ENCODE results near the gene CD1E.

Gene CD1E

GRCh38 chr1:158353303-158354075, at the start of gene CD1E:
Gene CD1E (plus strand): TSS chr1:158353894. CDS start chr1:158353989, 95 bp downstream.
- Histone ChIP-seq H2AFZ (ENCODE audit: low read depth, low read length) (no peak within 1 kb of the TSS), H3K27me3 (ENCODE audit: insufficient read depth, low read length) (no peaks in the 10 kb centered on the region), H3K36me3 (ENCODE audit: insufficient read depth, low read length) (no peaks in the 10 kb centered on the region), H3K4me3 (ENCODE audit: low read length) (no peak within 1 kb of the TSS), H3K9me3 (ENCODE audit: low read length) (no peaks in the 10 kb centered on the region), H3K4me1 (ENCODE audit: insufficient read depth, low read length) (no peaks in the 10 kb centered on the region)

- no peaks in the 10 kb centered on the region for H3K36me3 ChIP-seq (ENCODE audit: insufficient read depth, low read length)
- no peak overlapping the region for H2AFZ ChIP-seq (ENCODE audit: low read depth, low read length)
- H3K9me3 ChIP-seq (ENCODE audit: low read length): no peaks in the 10 kb centered on the region
- H3K4me1 ChIP-seq (ENCODE audit: insufficient read depth, low read length): no peaks in the 10 kb centered on the region
- no peaks in the 10 kb centered on the region for H3K27me3 ChIP-seq (ENCODE audit: insufficient read depth, low read length)
- H3K4me3 ChIP-seq (ENCODE audit: low read length): no peak overlapping the region
These were observed 43.1 kb upstream of the CD1E start for GRCh38 chr1:158310623-158311022.

- Histone ChIP-seq H3K27me3 (ENCODE audit: insufficient read depth, low read length) (no peaks in the 10 kb centered on the region), H3K36me3 (ENCODE audit: insufficient read depth, low read length) (no peaks in the 10 kb centered on the region), H2AFZ (ENCODE audit: low read depth, low read length) (no peak overlapping the region), H3K4me1 (ENCODE audit: insufficient read depth, low read length) (no peaks in the 10 kb centered on the region), H3K9me3 (ENCODE audit: low read length) (no peaks in the 10 kb centered on the region), H3K4me3 (ENCODE audit: low read length) (no peak overlapping the region)
These were observed 42.6 kb upstream of the CD1E start for GRCh38 chr1:158311066-158311465.

- no peak overlapping the region for H3K4me3 ChIP-seq (ENCODE audit: low read length)
- no peaks in the 10 kb centered on the region for H3K4me1 ChIP-seq (ENCODE audit: insufficient read depth, low read length)
- H3K27me3 ChIP-seq (ENCODE audit: insufficient read depth, low read length): no peaks in the 10 kb centered on the region
- no peak overlapping the region for H2AFZ ChIP-seq (ENCODE audit: low read depth, low read length)
- no peaks in the 10 kb centered on the region for H3K9me3 ChIP-seq (ENCODE audit: low read length)
- no peaks in the 10 kb centered on the region for H3K36me3 ChIP-seq (ENCODE audit: insufficient read depth, low read length)
These were observed 29.8 kb upstream of the CD1E start for GRCh38 chr1:158323866-158324265.

- Histone ChIP-seq H3K4me1 (ENCODE audit: insufficient read depth, low read length) (no peaks in the 10 kb centered on the region), H3K27me3 (ENCODE audit: insufficient read depth, low read length) (no peaks in the 10 kb centered on the region), H3K4me3 (ENCODE audit: low read length) (no peak overlapping the region), H2AFZ (ENCODE audit: low read depth, low read length) (no peak overlapping the region), H3K36me3 (ENCODE audit: insufficient read depth, low read length) (no peaks in the 10 kb centered on the region), H3K9me3 (ENCODE audit: low read length) (no peaks in the 10 kb centered on the region)
These were observed 29.3 kb upstream of the CD1E start for GRCh38 chr1:158324395-158324794.

- Histone ChIP-seq H2AFZ (ENCODE audit: low read depth, low read length) (no peak overlapping the region), H3K27me3 (ENCODE audit: insufficient read depth, low read length) (no peaks in the 10 kb centered on the region), H3K36me3 (ENCODE audit: insufficient read depth, low read length) (no peaks in the 10 kb centered on the region), H3K4me1 (ENCODE audit: insufficient read depth, low read length) (no peaks in the 10 kb centered on the region), H3K9me3 (ENCODE audit: low read length) (no peaks in the 10 kb centered on the region), H3K4me3 (ENCODE audit: low read length) (no peak overlapping the region)
These were observed 26.2 kb upstream of the CD1E start for GRCh38 chr1:158327481-158327880.

GRCh38 chr1:158328426-158328825, 25.3 kb upstream of the CD1E start:
- Histone ChIP-seq H2AFZ (ENCODE audit: low read depth, low read length) (no peak overlapping the region), H3K4me3 (ENCODE audit: low read length) (no peak overlapping the region), H3K27me3 (ENCODE audit: insufficient read depth, low read length) (no peaks in the 10 kb centered on the region), H3K4me1 (ENCODE audit: insufficient read depth, low read length) (no peaks in the 10 kb centered on the region), H3K36me3 (ENCODE audit: insufficient read depth, low read length) (no peaks in the 10 kb centered on the region), H3K9me3 (ENCODE audit: low read length) (no peaks in the 10 kb centered on the region)

- no peak overlapping the region for H2AFZ ChIP-seq (ENCODE audit: low read depth, low read length)
- H3K4me3 ChIP-seq (ENCODE audit: low read length): no peak overlapping the region
- H3K9me3 ChIP-seq (ENCODE audit: low read length): no peaks in the 10 kb centered on the region
- H3K36me3 ChIP-seq (ENCODE audit: insufficient read depth, low read length): no peaks in the 10 kb centered on the region
- H3K4me1 ChIP-seq (ENCODE audit: insufficient read depth, low read length): no peaks in the 10 kb centered on the region
- H3K27me3 ChIP-seq (ENCODE audit: insufficient read depth, low read length): no peaks in the 10 kb centered on the region
These were observed 24.4 kb upstream of the CD1E start for GRCh38 chr1:158329300-158329699.

- Histone ChIP-seq H3K9me3 (ENCODE audit: low read length) (no peaks in the 10 kb centered on the region), H3K4me3 (ENCODE audit: low read length) (no peak overlapping the region), H3K36me3 (ENCODE audit: insufficient read depth, low read length) (no peaks in the 10 kb centered on the region), H3K27me3 (ENCODE audit: insufficient read depth, low read length) (no peaks in the 10 kb centered on the region), H2AFZ (ENCODE audit: low read depth, low read length) (no peak overlapping the region), H3K4me1 (ENCODE audit: insufficient read depth, low read length) (no peaks in the 10 kb centered on the region)
These were observed 24.0 kb upstream of the CD1E start for GRCh38 chr1:158329733-158330132.

GRCh38 chr1:158330391-158331105, 23.1 kb upstream of the CD1E start:
- Histone ChIP-seq H3K4me3 (ENCODE audit: low read length) (no peak overlapping the region), H3K36me3 (ENCODE audit: insufficient read depth, low read length) (no peaks in the 10 kb centered on the region), H3K9me3 (ENCODE audit: low read length) (no peaks in the 10 kb centered on the region), H2AFZ (ENCODE audit: low read depth, low read length) (no peak overlapping the region), H3K4me1 (ENCODE audit: insufficient read depth, low read length) (no peaks in the 10 kb centered on the region), H3K27me3 (ENCODE audit: insufficient read depth, low read length) (no peaks in the 10 kb centered on the region)

- Histone ChIP-seq H2AFZ (ENCODE audit: low read depth, low read length) (no peak overlapping the region), H3K4me1 (ENCODE audit: insufficient read depth, low read length) (no peaks in the 10 kb centered on the region), H3K27me3 (ENCODE audit: insufficient read depth, low read length) (no peaks in the 10 kb centered on the region), H3K4me3 (ENCODE audit: low read length) (no peak overlapping the region), H3K36me3 (ENCODE audit: insufficient read depth, low read length) (no peaks in the 10 kb centered on the region), H3K9me3 (ENCODE audit: low read length) (no peaks in the 10 kb centered on the region)
These were observed 22.6 kb upstream of the CD1E start for GRCh38 chr1:158331106-158331425.

GRCh38 chr1:158331481-158332150, 22.1 kb upstream of the CD1E start, which contains the start of gene CD1B:
Gene CD1B (minus strand): TSS chr1:158331531. CDS start chr1:158331423, 108 bp downstream.
- H2AFZ ChIP-seq (ENCODE audit: low read depth, low read length): no peak within 1 kb of the TSS
- H3K36me3 ChIP-seq (ENCODE audit: insufficient read depth, low read length): no peaks in the 10 kb centered on the region
- no peaks in the 10 kb centered on the region for H3K27me3 ChIP-seq (ENCODE audit: insufficient read depth, low read length)
- no peaks in the 10 kb centered on the region for H3K4me1 ChIP-seq (ENCODE audit: insufficient read depth, low read length)
- H3K4me3 ChIP-seq (ENCODE audit: low read length): no peak within 1 kb of the TSS
- H3K9me3 ChIP-seq (ENCODE audit: low read length): no peaks in the 10 kb centered on the region

GRCh38 chr1:158333405-158334155, 20.1 kb upstream of the CD1E start:
- Histone ChIP-seq H2AFZ (ENCODE audit: low read depth, low read length) (no peak overlapping the region), H3K27me3 (ENCODE audit: insufficient read depth, low read length) (no peaks in the 10 kb centered on the region), H3K9me3 (ENCODE audit: low read length) (no peaks in the 10 kb centered on the region), H3K4me1 (ENCODE audit: insufficient read depth, low read length) (no peaks in the 10 kb centered on the region), H3K4me3 (ENCODE audit: low read length) (no peak overlapping the region), H3K36me3 (ENCODE audit: insufficient read depth, low read length) (no peaks in the 10 kb centered on the region)

Data from neuron (in vitro differentiated cells).